Calu3 (cell line): ENCODE measurements around the gene BCL2L12. TPM values are rescaled to one million over a fixed set of nuclear protein-coding genes. Genes with fewer than 3 reads are reported as not detected.

Experiments
- BruUV-seq: library from RNA; stranded (reverse); fragments of 400-500 nt; replicated peaks from 2 replicates; lab custom pipeline; 2021; lab: Mats Ljungman, UMichigan
- CTCF ChIA-PET: fragments of 300-600 bp; sonication (Branson Sonifier 250); formaldehyde crosslinking; loops from one replicate; lab custom pipeline; 2022; ENCODE audit warnings: antibody characterized with exemption; lab: Charles Lee
- DNase-seq: peaks from one replicate; pipeline ENCODE4 v3.0.0; 2022
- H3K27ac Mint-ChIP-seq: one replicate; pipeline ENCODE4 v1.8.0; 2022; ENCODE audit warnings: mixed read lengths; ENCODE audit not compliant: unreplicated experiment
- H3K27me3 Mint-ChIP-seq: one replicate; pipeline ENCODE4 v1.8.0; 2022; ENCODE audit warnings: mixed read lengths; ENCODE audit not compliant: unreplicated experiment
- H3K36me3 Mint-ChIP-seq: one replicate; pipeline ENCODE4 v1.8.0; 2022; ENCODE audit warnings: mild to moderate bottlenecking, moderate library complexity, mixed read lengths; ENCODE audit not compliant: insufficient read depth, unreplicated experiment
- H3K4me1 Mint-ChIP-seq: one replicate; pipeline ENCODE4 v1.8.0; 2022; ENCODE audit warnings: mild to moderate bottlenecking, low read depth, mixed read lengths; ENCODE audit not compliant: unreplicated experiment
- H3K4me3 Mint-ChIP-seq: one replicate; pipeline ENCODE4 v1.8.0; 2022; ENCODE audit warnings: mild to moderate bottlenecking, low read depth, moderate library complexity, mixed read lengths; ENCODE audit not compliant: unreplicated experiment
- H3K9me3 Mint-ChIP-seq: one replicate; pipeline ENCODE4 v1.8.0; 2022; ENCODE audit warnings: low read depth, mixed read lengths; ENCODE audit not compliant: unreplicated experiment
- CTCF ChIP-seq: fragments of 200-600 bp; IDR thresholded peaks from one replicate; pipeline ENCODE4 v1.8.0; 2022; ENCODE audit warnings: antibody characterized with exemption; ENCODE audit not compliant: unreplicated experiment
- intact Hi-C: fragments of 100-400 bp; cut with micrococcal nuclease; formaldehyde crosslinking; loops from one replicate; pipeline ENCODE4 v1.10.0; 2022; ENCODE audit not compliant: unreplicated experiment
- total RNA-seq: library from RNA; stranded (reverse); gene quantifications from 2 replicates; pipeline ENCODE4 v1.2.3, GENCODE V29; 2022

BCL2L12 gene
- total RNA-seq, 1 experiment from 2014 or later: 70.8 TPM

- no peaks in the 10 kb centered on the region for H3K27me3 Mint-ChIP-seq
- no peak for TF ChIP-seq CTCF
- peak within 1 kb of the TSS; percentile 100 for H3K27ac Mint-ChIP-seq
- H3K36me3 Mint-ChIP-seq: peaks cover 90% of the 10 kb centered on the region
- peak; percentile 100 for DNase-seq
- H3K9me3 Mint-ChIP-seq: no peaks in the 10 kb centered on the region
- intact Hi-C loops: loop anchor here (1.0 to 5.0 kb wide), 3 partner anchors 24 to 188 kb away; partner anchors contain the start of genes ALDH16A1, PIH1D1 and PRR12
- H3K4me1 Mint-ChIP-seq: peaks cover 52% of the 10 kb centered on the region
- peak within 1 kb of the TSS; percentile 95 for H3K4me3 Mint-ChIP-seq
- CTCF ChIA-PET: interaction anchor here (0.5 to 1.9 kb wide), 12 partner anchors 24 to 126 kb away, joined by 3 to 22 read pairs (median 4); partner anchors contain the start of genes AP2A1, PRMT1 and PRR12
- no TSS peak for BruUV-seq
These were observed 25.4 kb upstream of the BCL2L12 start, which contains the start of gene RRAS for GRCh38 chr19:49640113-49640898. Gene RRAS (minus strand): TSS chr19:49640143. CDS start chr19:49640098, 45 bp downstream.

- Mint-ChIP-seq H3K4me1 (peaks cover 52% of the 10 kb centered on the region), H3K27me3 (no peaks in the 10 kb centered on the region), H3K36me3 (peaks cover 90% of the 10 kb centered on the region), H3K27ac (peak within 1 kb of the TSS; percentile 100), H3K4me3 (peak within 1 kb of the TSS; percentile 95), H3K9me3 (no peaks in the 10 kb centered on the region)
- no TSS peak for BruUV-seq
- intact Hi-C loops: loop anchor here (2.0 to 5.0 kb wide), 2 partner anchors 51 to 190 kb away; partner anchors contain the start of genes ALDH16A1, PIH1D1 and PRR12
- TF ChIP-seq CTCF: no peak
- CTCF ChIA-PET: interaction anchor here (0.6 to 1.2 kb wide), 6 partner anchors 33 to 55 kb away, joined by 3 to 7 read pairs (median 4); no protein-coding TSS in a partner anchor
- peak; percentile 100 for DNase-seq
These were observed 23.8 kb upstream of the BCL2L12 start, which contains the start of gene SCAF1 for GRCh38 chr19:49641688-49642491. Gene SCAF1 (plus strand): TSS chr19:49642209. CDS start chr19:49645027, 2,818 bp downstream.

DNA sequence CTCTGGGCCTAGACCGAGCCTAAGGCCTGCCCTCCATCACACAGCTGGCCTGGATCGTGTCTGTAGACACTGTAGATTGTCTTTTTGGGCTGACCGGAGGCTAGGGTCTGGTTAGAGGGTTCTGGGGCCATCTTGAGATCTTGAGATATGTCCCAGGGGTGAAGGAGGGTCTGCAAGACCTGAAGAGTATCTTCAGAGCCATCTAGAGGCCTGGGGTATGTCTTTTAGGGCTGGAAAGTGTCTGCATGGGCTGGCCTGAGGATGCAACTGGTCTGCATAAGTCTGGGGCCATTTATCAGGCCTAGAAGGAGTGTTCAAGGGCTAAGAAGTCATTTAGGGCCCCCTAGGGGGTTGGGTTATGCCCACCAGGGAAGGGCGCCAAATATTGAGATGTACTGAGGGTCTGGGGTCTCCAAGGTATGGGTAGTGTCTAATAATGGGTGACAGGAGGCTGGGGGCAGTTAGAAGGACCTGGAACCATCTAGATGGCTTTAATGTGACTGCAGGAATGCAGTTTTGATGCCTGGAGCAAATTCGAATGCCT, 23.2 kb upstream of the BCL2L12 start:
- Mint-ChIP-seq H3K4me1 (peaks cover 48% of the 10 kb centered on the region), H3K9me3 (no peaks in the 10 kb centered on the region), H3K27ac (peak overlapping the region; percentile 100), H3K36me3 (peaks cover 90% of the 10 kb centered on the region), H3K27me3 (no peaks in the 10 kb centered on the region), H3K4me3 (peak overlapping the region; percentile 95)
- CTCF ChIA-PET: interaction anchor here (0.6 to 1.2 kb wide), 3 partner anchors 36 to 49 kb away, joined by 3 to 5 read pairs (median 4); no protein-coding TSS in a partner anchor
- DNase-seq: no peak
- intact Hi-C loops: loop anchor here (5.0 kb wide), 1 partner anchor 190 kb away; the partner anchor contains the start of genes ALDH16A1 and PIH1D1
- no peak for TF ChIP-seq CTCF
- BruUV-seq: no TSS peak

- CTCF ChIA-PET: no interaction called here
- Mint-ChIP-seq H3K4me3 (peak overlapping the region; percentile 95), H3K27ac (no peak overlapping the region), H3K36me3 (peaks cover 81% of the 10 kb centered on the region), H3K9me3 (no peaks in the 10 kb centered on the region), H3K4me1 (peaks cover 39% of the 10 kb centered on the region), H3K27me3 (no peaks in the 10 kb centered on the region)
- no peak for DNase-seq
- TF ChIP-seq CTCF: no peak
- BruUV-seq: no TSS peak
- intact Hi-C loops: loop anchor here (5.0 kb wide), 1 partner anchor 191 kb away; the partner anchor contains the start of genes ALDH16A1 and PIH1D1
These were observed 22.3 kb upstream of the BCL2L12 start for GRCh38 chr19:49643466-49643865.
